Posterior vena cava (tissue), 2 donors: Measurements from ENCODE around the gene MT1E. TPM values are rescaled to one million over a fixed set of nuclear protein-coding genes. Genes with fewer than 3 reads are reported as not detected.
"Not testable (repeated sequence)": the region's sequence is repeated elsewhere in the genome, so short reads cannot be mapped to it uniquely, and the experiment has no call there.

ENCODE experiments used
- DNase-seq: peaks from one replicate; pipeline ENCODE4 v3.0.0-alpha.2; 2020; ENCODE audit warnings: low spot score
- intact Hi-C, 2 donors: fragments of 100-400 bp; cut with DNase I; formaldehyde crosslinking; loops; one replicate each; pipeline versions ENCODE4 v1.14.1 to v1.14.2; 2022 to 2023
- total RNA-seq, 2 donors: library from RNA; stranded (reverse); fragmentation: NEBNext Ultra II Directional; extraction: Animal tissue kit (Norgen Biotek cat#: 25700); gene quantifications; one replicate each; pipeline ENCODE4 v1.2.1, GENCODE V29; 2021
- donor health status: DM: yes; HTN: yes; CAD: no.
- donor health status: DM: yes; HTN: yes; CAD: no.

The MT1E gene
- total RNA-seq, 2 donors from 2014 or later: 240 to 379 TPM

GRCh38 chr16:56664506-56664905 is 38.9 kb downstream of the MT1E start:
- intact Hi-C loops: loop anchor here in 1 of 2 donors (10.0 kb wide), 1 partner anchor 70 kb away; the partner anchor contains the start of gene NUP93
- no peak for DNase-seq

GRCh38 chr16:56665286-56666261 is 40.0 kb downstream of the MT1E start:
- intact Hi-C loops: loop anchor here in 1 of 2 donors (10.0 kb wide), 1 partner anchor 69 kb away; the partner anchor contains the start of gene NUP93
- not testable (repeated sequence) for DNase-seq

- intact Hi-C loops: loop anchor here in 1 of 2 donors (10.0 kb wide), 1 partner anchor 67 kb away; the partner anchor contains the start of gene NUP93
- DNase-seq: peak; percentile 92
Measured at GRCh38 chr16:56667581-56668571, 42.3 kb downstream of the MT1E start, which contains the start of gene MT1G. TSS of gene MT1G (minus strand) at chr16:56668065. CDS start at chr16:56667993, 72 bp downstream.

- intact Hi-C loops: loop anchor here in 1 of 2 donors (10.0 kb wide), 1 partner anchor 66 kb away; the partner anchor contains the start of gene NUP93
- DNase-seq: no peak
Measured at GRCh38 chr16:56669005-56669839, 43.6 kb downstream of the MT1E start, which contains the start of gene MT1H. TSS of gene MT1H (plus strand) at chr16:56669814. CDS start at chr16:56669885, 71 bp downstream.

- peak; percentile 74 for DNase-seq
- intact Hi-C loops: loop anchor here in 1 of 2 donors (10.0 kb wide), 1 partner anchor 65 kb away; the partner anchor contains the start of gene NUP93
Measured at GRCh38 chr16:56669840-56670619, 44.4 kb downstream of the MT1E start.

GRCh38 chr16:56670620-56670934 is 45.0 kb downstream of the MT1E start:
- intact Hi-C loops: no loop called here

GRCh38 chr16:56671691-56672090 is 46.1 kb downstream of the MT1E start:
- intact Hi-C loops: not testable (repeated sequence)
- DNase-seq: peak; percentile 50

More at GRCh38 chr16:56670620-56670934, 45.0 kb downstream of the MT1E start:
- DNase-seq: no peak

- intact Hi-C loops: not testable (repeated sequence)
Measured at GRCh38 chr16:56672171-56672570, 46.6 kb downstream of the MT1E start.

GRCh38 chr16:56672761-56673536 is 47.4 kb downstream of the MT1E start:
- intact Hi-C loops: no loop called here
- DNase-seq: peak; percentile 32

More at GRCh38 chr16:56672171-56672570, 46.6 kb downstream of the MT1E start:
- DNase-seq: peak; percentile 12

- peak; percentile 78 for DNase-seq
- intact Hi-C loops: no loop called here
Measured at GRCh38 chr16:56673921-56674320, 48.3 kb downstream of the MT1E start.

- intact Hi-C loops: not testable (repeated sequence)
- peak; percentile 14 for DNase-seq
Measured at GRCh38 chr16:56674570-56674969, 49.0 kb downstream of the MT1E start.

GRCh38 chr16:56675685-56676210 is 50.2 kb downstream of the MT1E start:
- peak; percentile 69 for DNase-seq
- intact Hi-C loops: no loop called here
